HG02970 (cell line): ENCODE measurements around the gene SLC4A8.
"Not testable (repeated sequence)": the region's sequence is repeated elsewhere in the genome, so short reads cannot be mapped to it uniquely, and the experiment has no call there.

Experiments
- ATAC-seq: cut with Tn5 transposase; IDR thresholded peaks from one replicate; pipeline ENCODE4 v1.9.1; 2021; ENCODE audit warnings: mild to moderate bottlenecking, moderate library complexity, moderate number of reproducible peaks; ENCODE audit not compliant: unreplicated experiment, low FRiP score

SLC4A8 gene

DNA sequence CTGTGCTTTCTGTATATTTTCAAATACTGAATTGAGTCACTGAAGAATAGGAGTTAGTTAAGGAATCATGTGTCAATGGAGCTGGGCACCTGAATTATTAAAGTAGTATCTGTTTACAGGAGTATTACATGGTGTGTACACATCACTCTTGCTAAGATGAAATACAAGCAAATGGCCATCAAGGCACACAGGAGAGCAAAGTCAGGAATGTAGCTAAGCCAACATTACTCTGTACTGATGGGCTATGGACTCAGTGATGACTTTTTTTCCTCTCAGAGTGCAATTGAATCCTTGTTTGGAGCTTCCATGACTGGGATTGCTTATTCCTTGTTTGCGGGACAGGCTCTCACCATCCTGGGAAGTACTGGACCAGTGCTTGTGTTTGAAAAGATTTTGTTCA, 45.5 kb downstream of the SLC4A8 start:
- ATAC-seq: no peak

DNA sequence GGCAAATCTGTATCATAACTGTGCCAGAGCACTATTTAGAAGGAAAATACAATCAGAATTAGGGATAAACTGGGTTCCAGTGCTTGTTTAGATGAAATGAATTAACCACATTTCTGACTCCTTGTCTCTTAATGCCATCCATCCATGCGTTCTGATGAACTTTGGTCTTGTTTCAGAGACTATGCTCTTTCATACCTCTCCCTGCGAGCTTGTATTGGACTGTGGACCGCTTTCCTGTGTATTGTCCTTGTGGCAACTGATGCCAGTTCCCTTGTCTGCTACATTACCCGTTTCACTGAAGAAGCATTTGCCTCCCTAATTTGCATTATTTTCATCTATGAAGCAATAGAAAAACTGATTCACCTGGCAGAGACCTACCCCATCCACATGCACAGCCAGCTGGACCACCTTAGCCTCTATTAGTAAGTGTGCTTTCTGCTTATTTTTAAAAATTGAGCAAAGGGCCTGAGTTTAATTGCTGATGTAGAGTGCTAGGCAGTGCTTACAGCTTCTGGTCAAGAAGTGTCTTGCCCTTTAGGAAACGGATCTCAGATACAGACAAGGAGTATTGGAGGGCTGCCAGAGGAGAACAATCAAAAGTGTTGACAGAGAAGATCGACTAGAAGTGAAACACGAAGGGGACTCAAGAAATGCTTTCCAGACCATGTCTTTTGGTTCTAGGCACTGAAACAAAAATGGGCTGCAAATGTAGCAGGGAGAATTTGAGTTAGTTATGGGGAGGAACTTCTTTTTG, 46.7 kb downstream of the SLC4A8 start:
- ATAC-seq: no peak

DNA sequence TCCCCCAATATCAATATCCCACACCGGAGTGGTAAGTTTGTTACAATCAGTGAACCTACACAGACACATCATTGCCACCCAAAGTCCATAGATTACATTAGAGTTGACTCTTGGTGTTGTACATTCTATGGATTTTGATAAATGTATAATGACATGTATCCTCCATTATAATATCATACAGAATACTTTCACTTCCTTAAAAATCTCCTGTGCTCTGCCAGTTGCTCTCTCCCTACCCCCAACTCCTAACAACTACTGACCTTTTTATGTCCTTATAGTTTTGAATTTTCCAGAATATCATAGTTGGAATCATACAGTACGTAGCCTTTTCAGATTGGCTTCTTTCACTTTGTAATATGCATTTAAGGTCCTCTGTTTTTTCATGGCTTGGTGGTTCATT, 48.4 kb downstream of the SLC4A8 start:
- no peak for ATAC-seq

DNA sequence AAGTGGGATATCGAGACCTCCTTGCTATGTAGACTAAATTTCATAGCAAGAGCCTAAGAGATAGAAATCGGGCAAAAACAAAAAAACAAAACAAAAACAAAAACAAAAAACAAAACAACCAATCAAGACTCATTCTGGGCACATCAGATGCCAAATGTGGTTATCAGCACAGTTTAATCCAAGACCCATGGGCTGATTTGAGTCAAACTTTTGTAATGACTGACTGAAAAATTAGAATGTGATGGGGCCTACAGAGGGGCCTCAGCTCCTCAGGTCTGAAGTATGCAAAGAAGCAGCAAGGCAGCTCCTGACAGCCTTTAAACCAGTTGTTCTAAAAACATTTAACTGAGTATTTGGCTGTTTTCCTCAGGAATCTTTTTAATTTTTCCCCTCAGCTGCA, 49.3 kb downstream of the SLC4A8 start:
- ATAC-seq: no peak

DNA sequence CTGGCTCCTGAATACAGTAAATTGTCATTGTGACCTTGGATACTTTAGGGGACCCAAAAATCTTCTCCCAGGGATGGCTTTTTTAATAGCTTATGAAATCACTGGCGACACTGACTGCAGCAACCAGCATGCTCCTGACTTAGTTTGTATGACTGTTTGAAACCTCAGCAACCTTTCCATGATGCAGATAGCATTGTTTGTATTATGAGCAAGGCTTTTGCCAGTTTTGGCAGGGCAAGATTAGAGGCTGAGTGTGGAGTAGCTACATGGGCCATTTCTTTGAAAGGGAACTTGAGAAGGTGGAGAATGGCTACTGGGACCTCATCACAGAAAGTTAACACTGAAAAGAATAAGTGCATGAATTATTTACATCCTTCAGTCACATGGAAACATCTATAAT, 50.9 kb downstream of the SLC4A8 start:
- no peak for ATAC-seq

DNA sequence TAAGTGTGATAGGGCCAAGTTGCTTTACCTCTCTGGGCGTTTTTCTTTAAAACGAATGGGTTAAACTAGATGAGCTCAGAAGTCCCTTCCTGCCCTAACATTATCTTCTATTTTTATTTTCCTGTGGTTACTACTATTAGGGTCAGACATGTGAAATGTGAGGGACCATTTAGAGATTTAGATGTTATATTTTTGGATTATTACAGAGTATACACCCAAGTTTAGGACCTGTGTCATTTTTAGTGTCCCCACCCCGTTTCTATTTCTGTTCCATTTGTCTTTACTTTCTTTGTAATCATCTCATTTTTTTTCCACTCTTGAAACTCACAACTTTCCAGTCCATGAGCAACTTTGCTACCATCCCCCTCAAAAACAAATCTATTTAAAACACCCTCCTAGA, 56.3 kb downstream of the SLC4A8 start:
- no peak for ATAC-seq

DNA sequence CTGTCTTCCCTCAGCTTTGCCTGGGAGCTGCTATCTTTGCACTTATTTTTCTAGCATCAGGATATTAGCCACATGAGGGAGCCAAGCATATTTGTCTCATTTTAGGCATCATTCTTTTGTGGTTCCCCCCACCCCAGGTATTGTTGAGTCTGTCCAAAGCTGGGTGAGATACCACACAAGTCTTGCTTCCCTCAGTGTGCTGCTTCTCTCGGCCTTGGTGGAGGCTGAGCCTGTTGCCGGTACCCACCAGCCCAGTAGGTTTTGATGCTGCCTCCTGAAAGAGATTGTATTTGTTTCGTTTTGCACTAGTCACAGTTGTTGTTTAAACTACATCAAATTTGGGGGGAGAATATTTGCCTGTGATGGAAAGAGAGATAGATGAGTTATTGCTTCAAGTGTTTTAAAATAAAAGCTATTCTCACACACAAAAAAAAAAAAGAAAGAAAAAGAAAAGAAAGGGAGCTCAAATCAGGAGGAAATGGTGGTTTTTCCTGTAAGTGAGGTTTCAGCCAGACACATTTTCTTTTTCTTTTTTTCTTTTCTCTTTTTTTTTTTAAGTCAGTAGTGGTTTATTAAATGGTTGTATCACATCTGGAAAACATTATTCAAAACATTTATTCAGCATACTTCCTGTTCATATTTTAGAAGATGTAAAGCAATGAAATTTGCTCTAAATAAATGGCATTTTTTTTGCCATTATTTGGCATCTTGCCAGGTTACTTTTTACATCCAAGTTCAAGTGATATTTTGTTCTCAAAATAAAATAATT, 58.5 kb downstream of the SLC4A8 start:
- ATAC-seq: no peak

DNA sequence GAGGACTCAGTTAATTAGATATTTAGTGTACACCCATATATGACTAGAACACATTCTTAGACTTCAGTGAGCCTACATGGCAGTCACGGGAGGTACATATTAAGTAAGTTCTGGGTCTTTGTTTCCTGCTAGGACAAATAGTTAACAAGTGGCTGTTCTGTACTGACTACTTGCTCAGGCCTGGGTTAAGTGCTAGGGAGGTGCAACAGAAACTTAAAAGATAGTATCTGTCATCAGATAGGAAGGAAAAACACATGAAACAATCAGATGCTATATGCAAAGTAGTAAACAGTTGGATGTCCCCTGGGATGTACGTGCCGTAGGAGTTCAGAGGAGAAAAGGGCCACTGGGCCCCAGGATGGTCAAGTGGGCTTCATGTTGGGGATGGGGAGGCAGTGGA, 59.5 kb downstream of the SLC4A8 start:
- no peak for ATAC-seq

DNA sequence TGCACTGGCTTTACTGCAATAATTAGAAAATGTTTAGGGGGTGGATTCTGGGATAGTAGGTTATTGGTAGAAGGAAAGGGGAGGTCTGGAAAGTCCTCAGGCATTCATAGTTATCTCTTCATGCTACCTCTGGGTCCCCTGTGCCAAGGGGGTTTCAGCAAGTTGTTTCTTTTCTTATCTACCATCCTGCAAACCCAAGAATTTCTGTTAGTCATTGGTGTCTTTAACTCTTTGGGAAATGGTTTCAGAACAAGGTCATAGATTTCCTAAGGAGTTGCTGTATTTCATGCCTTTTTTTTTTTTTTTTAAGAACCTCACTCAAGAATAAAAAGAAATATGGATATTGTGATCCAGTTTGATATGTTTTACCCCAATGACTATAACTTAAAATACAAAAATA, 63.6 kb downstream of the SLC4A8 start:
- no peak for ATAC-seq

DNA sequence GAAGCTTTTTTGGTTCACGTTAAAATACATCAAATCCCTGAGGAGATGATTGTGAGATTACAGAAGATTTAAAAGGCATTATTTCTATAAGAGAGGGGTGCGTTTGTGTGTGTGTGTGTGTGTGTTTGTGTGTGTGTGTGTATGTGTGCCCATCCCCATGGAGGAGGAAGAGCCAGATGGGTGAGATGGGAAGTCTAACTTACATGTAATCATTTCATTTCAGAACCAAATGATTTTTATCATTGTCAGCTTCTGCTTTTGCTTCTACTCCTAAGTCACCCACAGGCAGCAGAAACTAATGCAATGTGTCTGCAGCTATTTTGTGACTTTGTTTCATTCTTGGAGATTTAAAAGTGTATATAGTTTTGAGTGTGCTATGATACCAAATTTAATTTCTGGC, 68.7 kb downstream of the SLC4A8 start:
- no peak for ATAC-seq

DNA sequence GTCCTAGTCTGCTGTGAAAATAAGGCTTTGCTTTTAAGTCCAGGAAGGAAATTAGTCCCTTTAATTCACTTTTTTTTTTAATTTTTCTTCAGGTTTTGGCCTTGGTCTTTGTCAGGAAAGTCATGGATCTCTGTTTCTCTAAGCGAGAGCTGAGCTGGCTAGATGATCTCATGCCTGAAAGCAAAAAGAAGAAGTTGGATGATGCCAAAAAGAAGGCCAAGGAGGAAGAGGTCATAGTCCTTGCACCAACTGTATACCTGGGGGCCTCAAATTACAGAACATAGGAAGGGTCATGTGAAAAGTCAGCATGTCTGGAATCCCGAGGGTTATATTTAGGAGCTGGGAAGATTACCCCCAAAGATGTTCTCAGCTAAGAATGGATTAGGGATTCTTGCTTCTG, 72.3 kb downstream of the SLC4A8 start:
- ATAC-seq: no peak

DNA sequence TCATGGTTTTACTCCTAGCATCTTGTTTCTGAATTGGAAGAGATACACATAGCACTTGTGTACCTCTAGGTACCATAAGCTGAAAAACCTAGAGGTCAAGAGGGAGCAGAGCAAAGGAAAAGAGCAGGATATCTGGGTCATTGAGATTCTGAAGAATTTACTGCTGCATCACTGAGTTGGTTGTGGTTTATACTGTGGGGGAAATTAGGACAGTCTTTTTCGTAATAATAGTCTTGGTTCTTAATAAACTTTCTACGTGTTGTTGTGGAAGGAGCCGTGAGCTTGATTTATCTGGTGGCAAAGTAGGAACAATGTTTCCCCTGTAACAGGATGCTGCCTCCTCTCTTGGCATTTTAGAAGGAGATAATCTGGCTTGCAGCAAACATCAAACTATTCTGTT, 80.2 kb downstream of the SLC4A8 start:
- no peak for ATAC-seq

DNA sequence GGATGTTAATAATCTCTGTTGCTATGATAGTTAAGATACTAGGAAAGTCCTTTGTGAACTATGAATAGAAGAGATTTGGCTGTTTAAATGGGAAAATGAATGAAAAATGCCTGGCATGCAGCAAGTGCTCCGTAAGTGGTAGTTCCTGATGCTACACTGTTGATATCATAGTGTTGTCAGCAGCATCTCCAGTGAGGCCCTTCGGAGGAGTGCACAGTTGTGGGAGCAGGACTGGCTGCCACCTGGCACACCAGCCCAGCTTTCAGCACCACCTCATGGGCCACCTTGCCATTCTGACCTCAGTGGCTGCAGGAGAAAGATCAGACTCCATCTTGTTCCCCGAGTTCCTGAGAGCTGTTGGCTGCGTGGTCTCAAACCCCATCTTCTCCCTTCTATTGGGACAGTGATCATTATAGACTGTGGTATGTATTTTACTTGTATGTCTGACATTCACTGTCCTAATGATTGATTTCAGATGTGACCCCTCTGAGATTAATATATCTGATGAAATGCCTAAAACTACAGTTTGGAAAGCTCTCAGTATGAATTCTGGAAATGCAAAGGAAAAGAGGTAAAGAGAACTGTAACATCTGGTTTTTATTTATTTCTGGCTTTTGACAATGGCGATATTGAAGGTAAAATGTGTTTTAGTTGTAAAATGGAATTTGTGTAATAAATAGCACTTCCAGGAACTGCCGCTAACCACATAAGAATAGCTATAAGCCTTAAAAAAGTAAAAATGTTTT, 80.9 kb downstream of the SLC4A8 start:
- ATAC-seq: no peak

DNA sequence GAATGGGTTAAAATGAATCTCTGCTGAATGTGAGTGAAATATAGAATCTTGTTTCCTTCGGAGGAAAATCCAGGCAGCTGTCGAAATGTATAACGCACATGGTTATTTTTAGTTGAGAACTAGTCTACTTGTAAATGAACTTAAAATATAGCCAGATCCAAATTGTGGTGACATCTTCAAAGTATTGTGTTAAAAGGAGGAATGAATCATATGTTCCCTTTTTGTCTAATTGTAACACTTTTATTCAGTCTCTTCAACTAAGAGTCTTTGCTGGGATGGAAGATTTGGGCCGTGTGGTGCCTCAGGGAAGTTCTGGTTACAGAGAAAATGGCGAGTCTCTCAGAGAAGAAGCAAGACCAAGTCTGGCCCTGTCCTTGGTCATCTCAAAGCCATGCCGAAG, 82.5 kb downstream of the SLC4A8 start:
- ATAC-seq: no peak

DNA sequence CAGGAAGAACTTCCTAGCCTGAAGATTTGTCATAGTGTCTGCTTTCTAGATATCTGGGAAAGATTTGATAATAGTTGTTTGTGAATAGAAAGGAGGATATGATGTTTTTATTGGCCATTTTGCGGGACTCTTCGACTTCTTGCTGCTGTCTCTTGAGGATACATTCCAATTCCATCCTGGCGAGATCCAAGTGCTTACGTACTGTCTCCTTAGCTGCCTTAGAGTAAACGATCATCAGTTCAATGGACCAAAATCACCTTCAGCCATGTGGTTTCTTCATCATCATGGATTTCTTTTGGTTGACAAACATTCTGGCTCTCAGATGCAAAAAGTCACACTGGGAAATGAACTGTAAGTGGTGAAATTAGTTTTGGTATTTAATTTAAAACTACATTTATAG, 83.7 kb downstream of the SLC4A8 start:
- no peak for ATAC-seq

DNA sequence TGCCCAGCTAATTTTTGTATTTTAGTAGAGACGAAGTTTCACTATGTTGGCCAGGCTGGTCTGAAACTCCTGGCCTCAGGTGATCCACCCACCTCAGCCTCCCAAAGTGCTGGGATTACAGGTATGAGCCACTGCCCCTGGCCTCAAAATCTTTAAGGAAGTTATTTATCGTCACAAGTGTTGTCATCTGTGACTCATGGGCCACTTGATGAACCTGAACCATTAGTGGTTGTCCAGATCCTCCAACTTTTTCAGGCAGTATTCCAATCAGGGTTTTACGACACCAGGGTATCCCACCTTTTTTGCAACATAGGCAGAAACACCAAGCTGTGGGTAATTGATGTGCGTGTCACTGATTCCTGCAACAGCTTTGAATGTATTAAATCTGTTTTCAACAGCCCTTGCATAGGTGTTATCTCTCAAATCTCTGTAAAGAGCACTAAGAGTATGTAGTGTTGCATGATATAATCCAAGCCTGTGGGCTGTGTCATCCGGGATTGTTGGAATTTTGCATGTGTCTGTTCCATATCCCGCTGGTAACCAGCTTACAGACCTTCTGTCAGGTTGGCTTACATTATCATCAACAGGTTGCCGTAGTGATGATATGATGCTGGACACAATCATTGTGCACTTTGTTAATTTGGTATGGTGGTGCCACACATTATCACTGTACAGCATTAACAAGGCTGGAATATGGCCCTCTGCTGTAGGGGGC, 87.1 kb downstream of the SLC4A8 start:
- ATAC-seq: no peak

DNA sequence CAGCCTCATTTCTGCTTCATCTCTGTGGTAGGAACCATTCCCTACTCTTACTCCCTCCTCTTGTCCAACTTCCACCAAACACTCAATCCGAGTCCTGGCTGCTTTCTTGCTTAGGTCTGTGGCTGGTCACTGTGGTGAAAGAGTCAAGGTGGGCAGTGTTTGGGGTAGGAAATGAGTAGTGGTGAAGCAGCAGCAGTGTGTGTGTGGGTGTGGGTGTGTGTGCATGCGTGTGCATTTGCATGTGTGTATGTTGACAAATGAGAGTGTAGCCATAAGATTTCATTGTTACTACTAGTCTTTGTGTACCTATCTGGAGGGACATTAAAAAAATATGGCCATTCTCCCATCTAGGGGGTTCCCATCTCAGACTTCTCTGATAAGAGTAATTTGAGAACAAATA, 87.8 kb downstream of the SLC4A8 start:
- no peak for ATAC-seq

DNA sequence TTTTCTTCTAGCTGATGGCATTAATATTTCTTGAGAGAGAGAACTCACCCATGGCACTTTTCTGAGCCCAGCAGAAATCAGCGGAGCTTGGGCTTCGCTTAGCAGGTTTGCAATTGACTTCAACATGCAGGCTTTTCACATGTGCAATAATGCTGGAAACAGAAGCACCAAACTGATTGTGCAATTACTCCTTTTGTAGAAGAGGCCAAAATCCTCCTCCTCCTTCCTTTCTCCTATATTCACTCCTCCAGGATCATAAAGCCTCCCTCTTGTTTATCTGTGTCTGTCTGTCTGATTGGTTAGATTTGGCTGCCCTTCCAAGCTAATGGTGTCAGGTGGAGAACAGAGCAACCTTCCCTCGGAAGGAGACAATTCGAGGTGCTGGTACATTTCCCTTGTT, 90.4 kb downstream of the SLC4A8 start:
- not testable (repeated sequence) for ATAC-seq

DNA sequence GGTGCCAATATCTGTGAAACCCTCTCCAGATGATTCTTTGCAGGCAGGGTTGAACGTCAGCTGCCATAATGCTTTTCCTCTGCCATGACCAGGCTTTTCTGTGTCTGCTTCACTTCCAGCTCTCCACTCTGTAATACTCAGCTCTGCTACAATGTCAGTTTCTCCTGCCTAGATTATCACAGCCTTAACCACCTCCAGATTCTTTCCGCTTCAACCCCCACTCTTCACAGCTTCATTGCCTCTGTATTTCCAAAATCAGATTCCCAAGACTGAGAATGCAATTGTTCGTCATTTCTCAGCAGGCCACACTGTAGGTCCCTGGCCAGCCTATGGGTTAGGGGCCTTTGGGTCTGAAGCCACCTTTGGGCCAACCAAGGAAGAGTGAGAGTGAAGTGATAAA, 92.7 kb downstream of the SLC4A8 start:
- ATAC-seq: no peak

DNA sequence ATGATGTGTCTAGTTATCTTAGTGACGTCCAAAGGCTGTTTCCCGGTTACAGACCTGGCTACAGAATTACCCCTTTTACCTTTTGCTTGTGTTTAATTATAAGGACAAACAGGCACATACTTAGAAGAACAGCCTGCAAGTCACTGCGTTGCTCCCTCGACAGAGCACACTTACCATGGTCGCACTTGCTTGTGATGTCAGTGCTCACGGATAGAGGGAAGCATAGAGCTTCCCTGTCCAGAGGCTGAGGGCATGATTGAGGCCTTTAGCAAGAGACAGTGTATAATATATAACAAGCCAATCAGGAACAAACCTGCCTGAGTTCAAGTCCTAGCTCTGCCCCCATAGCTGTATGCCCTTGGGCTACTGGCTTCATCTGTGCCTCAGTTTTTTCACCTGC, 93.2 kb downstream of the SLC4A8 start:
- no peak for ATAC-seq

DNA sequence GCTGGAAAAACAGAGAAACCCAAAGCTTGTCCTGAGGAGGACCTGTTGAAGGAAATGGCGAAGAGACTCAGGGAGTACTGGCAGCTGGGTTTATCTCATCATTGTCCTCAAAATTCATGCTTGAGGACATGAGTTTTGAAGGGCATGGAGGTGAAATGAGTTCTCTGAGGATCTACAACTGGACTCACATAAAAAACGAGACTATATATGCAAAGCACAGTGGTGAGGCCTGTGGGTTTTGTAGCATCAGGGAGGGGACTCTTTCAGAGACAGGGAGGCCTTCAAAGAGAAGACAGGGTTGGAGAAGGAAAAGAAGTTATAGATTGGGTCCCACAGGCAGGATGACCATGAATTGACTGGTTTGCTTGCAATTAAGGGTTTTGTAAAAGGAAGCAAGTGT, 95.1 kb downstream of the SLC4A8 start:
- no peak for ATAC-seq
